ENCODE measurements around the gene SLC26A8.
"Not testable (repeated sequence)": the region's sequence is repeated elsewhere in the genome, so short reads cannot be mapped to it uniquely, and the experiment has no call there.

Gene SLC26A8

DNA sequence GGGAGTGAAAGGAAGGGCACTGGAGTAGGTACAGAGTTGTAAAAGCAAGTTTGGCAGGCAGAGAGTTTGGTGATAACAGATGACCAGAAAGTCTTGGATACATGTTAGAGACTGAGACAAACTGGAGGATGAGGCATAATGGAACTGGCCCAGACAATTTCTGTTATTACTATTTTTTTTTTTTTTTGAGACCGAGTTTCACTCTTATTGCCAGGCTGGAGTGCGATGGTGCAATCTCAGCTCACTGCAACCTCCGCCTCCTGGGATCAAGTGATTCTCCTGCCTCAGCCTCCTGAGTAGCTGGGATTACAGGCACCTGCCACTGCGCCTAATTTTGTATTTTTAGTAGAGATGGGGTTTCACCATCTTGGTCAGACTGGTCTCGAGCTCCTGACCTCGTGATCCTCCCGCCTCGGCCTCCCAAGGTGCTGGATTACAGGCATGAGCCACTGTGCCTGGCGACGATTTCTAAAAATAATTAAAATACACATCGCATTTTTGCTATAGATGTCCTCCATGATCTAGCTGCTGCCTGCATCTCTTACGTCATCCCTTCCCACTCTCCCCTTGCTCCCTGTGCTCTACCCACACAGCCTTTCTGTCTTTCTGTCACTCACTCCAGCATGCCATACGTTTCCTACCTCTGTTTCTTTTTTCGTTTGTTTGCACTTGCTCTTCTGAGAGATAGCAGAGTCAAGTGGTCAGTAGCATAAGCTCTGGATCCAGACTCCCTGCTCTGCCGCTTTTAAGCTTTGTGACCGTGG, 26.7 kb upstream of the SLC26A8 start:
- no peak for DNase-seq (ENCODE audit: low read depth)

DNA sequence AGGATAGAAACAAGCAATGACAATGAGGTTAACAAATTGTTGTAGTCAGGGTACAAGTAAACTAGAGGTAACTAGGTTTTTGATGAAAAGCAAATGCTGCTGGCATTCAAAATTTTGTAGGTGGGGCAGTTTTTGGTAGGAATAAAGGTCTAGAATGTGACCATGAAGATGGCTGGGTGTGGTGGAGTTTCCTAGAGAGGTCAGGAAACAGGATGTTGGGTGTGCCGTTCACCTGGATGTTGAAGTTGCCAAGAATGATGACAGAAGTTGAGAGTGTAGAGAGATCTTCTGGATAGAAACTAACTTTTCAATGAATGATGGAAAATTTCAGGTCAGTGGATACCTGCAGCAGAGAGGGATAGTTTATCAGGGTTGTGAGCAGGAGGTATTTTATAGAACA, 25.9 kb upstream of the SLC26A8 start:
- DNase-seq (ENCODE audit: low read depth): no peak

DNA sequence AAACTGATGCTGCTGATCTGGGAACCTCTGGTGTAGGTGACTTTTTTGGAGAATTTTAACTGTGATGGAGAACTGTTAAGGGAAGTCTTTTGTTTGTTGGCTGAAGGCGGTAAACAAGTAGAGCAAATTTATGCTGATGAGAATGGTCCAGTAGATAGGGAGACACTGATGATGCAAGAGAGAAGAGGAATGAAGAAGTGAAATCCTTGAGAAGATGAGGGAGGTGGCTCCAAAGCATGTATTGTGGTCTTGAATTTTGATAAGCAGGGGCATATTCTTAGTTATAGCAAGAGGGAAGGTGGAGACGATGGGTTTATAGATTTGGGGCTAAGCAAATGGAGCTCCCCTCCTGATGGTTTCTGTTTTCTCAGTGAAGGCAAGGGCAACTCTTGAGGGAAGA, 25.1 kb upstream of the SLC26A8 start:
- no peak for DNase-seq (ENCODE audit: low read depth)

DNA sequence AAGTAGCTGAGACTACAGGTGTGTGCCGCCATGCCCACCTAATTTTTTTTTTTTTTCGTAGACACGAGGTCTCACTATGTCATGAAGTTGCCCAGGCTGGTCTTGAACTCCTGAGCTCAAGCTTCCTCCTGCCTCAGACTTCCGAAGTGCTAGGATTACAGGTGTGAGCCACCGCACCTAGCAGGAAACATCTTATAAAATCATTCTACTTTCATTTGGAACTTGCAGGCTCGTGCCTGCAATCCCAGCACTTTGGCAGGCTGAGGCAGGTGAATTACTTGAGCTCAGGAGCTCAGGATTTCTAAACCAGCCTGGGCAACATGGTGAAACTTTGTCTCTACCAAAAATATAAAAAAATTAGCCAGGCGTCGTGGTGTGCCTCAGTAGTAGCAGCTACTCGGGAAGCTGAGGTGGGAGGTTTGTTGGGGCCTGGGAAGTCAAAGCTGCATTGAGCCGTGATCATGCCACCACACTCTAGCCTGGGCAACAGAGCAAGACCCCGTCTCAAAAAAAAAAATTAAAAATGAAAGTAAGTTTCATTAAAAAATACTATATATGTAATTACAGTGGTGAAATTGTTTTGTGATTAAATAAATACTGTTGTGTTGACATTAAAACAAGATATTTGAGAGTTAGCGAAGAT, 18.3 kb upstream of the SLC26A8 start:
- no peak for DNase-seq (ENCODE audit: low read depth)

DNA sequence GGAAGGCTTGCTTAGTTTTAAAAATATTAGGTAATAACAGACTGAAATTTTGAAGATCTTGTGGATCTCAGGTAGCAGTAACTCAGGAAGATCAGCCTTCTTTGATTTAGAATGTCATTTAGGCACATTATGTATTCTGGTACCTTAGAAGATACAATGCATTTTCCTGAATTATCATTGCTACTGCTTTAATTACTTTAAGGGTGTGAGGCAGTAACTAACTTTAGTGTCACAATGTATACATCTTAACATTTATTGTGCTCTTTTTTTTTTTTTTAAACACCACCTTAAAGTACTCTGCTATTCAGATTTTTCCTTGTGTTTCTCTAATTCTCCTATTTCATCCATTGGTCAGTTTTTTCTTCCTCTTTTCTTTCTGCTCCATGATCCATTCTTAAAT, 16.5 kb upstream of the SLC26A8 start:
- no peak for DNase-seq (ENCODE audit: low read depth)

DNA sequence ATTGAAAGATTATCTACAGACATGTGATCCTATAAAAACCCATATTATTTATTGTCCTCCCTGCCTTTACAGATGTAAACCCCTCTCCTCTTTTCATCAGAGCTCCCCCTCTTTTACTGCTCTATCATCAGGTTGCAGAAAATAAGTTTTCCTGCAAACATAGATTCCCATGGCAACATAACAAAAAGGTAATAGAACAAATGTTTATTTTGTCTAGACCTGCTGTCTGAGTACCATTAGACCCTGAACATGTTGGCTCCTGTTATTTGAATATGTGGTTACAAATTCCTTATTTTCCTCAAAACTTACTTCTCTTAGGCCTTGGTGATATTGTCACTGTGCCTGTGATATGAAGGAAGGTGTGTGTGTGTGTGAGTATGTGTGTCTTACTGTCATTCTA, 14.7 kb upstream of the SLC26A8 start:
- DNase-seq (ENCODE audit: low read depth): no peak

DNA sequence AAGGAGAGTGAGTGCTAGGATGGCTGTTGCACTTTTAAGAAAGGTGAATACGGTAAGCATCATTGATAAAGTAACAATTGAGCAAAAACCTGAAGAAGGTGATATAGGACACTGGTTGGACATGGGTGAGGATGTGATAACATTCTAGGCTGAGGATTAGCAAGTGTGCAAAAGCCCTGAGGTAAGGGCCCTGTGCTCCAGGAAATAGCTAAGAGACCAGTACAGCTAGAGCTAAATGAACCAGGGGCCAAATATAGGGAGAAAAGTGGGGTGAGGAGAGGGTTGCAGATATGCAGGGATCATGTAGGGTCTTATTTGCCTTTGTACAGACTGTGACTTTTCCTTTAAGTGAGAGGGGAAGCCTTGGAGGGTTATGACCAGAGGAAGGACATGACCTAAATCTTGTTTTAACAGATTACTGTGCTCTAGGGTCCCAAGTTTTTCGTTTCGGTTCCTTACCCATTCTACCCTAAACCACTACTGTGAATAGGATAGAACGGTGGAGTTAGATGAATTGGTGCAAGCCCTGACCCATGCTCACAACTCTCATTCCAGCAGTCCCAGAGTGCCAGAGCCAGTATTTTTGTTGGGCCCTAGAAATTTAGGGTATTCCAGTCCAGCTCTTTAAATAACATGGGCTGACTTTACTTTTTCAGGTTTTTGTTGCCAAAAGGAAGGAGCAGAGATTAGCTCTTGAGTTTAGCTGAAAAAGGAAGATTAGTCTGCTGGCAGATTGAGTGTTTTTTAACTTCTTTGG, 13.9 kb upstream of the SLC26A8 start:
- no peak for DNase-seq (ENCODE audit: low read depth)

DNA sequence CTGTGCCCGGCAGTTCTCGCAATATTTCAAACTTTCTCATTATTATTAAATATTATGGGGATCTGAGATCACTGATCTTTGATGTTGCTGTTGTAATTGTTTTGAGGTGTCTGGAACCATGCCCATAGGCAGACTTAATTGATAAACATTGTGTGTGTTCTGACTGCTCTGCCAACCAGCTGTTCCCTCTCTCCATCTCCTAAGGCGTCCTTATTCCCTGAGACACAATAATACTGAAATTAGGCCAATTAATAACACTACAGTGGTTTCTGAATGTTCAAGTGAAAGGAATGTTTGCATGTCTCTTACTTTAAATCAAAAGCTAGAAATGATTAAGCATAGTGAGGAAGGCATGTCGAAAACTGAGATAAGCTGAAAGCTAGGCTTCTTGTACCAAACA, 10.8 kb upstream of the SLC26A8 start:
- no peak for DNase-seq (ENCODE audit: low read depth)

DNA sequence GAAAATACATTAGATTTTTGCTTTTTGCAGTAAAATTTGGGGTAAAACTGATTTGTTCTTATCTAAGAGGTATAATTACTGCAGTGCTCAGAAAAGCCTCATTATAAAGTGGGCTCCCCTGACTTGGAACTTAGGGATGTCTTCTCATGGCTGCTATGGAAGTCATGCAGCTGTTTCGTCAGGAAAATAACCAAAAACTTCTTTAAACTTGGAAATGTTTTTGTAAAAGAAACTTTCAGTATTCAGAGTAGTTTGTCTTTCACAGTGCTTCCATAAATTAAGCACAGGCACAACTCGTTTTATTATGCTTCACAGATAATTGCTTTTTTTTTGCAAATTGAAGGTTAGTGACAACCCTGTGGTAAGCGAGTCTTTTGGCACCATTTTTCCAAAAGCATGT, 10.0 kb upstream of the SLC26A8 start:
- no peak for DNase-seq (ENCODE audit: low read depth)

DNA sequence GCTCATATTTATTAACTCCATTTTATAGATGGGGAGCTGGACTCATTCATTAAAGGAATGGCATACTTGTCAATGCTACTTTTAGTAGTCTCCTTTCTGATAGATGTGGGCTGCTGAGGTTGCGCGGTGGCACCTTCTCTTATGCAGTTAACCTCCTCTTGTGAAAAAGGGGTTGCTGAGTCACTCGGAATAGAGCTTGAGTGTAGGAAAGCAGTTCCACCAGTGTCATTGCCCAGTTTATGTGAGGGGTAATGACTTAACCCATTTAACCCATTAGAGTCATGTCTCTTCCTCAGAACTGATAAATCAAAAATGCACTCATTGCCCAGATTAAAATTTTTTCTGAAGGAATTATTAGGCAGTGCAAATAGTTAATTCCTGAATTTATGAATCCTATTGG, 9.5 kb upstream of the SLC26A8 start:
- DNase-seq (ENCODE audit: low read depth): no peak

DNA sequence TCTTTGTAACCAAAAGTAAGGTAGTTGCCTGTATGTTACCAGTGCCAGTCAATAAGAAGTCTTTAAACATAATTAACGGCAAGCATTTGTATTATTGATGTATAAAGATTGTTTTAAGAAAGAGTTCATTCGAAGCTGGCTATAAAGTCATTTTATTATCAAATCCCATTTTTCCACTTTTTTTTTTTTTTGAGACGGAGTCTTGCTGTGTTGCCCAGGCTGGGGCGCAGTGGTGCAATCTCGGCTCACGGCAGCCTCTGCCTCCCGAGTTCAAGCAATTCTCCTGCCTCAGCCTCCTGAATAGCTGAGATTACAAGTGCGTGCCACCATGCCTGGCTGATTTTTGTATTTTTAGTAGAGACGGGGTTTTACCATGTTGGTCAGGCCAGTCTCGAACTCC, 8.7 kb upstream of the SLC26A8 start:
- DNase-seq (ENCODE audit: low read depth): not testable (repeated sequence)

DNA sequence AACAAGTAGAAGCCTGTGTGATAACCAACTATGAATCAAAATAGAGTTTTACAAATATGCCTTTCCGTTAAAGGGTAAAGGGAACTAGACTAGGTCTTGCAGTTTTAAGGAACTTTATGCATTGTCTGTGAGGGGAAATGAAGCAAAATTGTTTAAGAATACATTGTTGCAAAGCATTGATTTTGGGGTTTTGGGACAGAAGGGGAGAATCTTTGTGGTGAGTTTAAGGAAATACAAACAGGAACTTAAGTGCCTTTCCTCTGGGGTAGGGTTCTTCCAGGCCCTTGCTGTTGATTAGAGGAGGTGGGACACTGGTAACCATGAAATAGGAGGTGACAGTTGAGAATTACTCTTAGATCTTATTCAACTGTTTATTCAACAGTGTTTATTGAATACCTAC, 7.8 kb upstream of the SLC26A8 start:
- DNase-seq (ENCODE audit: low read depth): no peak

DNA sequence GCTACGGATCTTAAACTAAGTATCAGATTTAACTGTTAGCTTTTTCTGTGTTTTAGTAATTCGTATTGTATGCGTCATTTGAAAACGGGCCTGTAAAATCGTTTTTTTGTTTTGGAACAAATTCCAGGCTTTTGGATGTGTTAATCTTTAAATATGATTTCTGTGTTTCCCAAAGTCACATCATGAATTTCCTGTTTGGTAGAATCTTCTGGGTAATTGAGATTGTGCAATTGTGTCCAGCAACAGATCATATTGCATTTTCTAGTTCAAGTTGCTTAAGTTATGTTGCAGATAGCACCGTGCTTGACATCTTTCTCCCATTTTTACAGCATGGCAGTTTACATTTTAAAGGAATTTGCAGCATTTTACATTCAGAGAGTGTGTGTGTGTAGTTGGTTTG, 5.0 kb upstream of the SLC26A8 start:
- no peak for DNase-seq (ENCODE audit: low read depth)

DNA sequence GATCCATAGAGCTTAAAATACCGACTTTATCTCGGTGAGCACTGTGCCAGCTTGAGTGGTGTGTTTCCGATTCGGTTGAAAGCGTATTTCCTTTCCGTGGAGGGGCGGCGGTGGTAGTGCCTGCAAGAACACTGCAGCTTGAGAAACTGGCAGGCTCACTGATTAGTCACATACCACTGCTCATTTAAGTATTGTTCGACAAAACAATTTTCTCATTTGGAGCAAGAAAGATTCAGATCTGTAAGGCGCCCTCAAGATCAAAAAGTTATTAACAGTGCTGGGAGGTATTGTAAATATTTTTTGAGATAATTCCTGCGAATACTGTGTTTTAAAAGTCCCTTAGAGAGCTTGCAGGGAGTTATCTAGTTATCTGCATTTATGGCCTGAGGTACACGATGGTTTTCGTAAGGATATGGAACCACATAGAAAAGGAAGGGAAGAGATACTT, 4.5 kb upstream of the SLC26A8 start:
- DNase-seq (ENCODE audit: low read depth): peak; percentile 20

DNA sequence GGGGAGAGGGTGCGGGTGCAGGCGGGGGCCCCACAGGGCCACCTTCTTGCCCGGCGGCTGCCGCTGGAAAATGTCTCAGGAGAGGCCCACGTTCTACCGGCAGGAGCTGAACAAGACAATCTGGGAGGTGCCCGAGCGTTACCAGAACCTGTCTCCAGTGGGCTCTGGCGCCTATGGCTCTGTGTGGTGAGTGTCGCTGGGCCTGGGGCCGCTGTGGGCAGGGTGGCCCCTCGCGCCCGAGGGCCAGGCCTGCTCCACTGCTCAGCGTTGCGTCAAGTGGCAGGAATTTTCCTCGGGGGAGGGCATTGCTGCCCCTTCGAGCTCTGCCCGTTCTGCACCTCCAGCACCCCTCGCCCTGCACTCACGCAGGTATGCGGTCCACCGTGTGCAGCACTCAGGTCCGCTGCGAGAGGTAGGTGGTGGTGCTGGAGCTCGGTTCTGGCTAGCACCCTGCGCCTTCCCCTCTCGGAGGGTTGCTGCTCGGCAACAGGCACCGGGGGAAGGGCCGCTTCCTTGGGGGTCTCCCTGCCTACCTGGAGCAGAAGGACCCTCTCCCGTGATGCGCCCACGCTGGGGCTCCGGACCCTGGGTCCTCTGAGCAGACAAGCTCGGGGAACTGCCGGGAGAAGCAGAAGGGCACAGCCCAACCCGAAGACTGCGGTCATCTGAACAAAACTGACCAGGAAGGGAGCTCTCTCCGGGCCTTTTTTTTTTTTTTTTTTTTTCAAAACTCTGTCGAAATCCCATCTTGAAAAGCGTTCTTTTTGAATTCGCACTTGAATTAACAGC, 3.8 kb upstream of the SLC26A8 start:
- peak; percentile 6 for DNase-seq (ENCODE audit: low read depth)

DNA sequence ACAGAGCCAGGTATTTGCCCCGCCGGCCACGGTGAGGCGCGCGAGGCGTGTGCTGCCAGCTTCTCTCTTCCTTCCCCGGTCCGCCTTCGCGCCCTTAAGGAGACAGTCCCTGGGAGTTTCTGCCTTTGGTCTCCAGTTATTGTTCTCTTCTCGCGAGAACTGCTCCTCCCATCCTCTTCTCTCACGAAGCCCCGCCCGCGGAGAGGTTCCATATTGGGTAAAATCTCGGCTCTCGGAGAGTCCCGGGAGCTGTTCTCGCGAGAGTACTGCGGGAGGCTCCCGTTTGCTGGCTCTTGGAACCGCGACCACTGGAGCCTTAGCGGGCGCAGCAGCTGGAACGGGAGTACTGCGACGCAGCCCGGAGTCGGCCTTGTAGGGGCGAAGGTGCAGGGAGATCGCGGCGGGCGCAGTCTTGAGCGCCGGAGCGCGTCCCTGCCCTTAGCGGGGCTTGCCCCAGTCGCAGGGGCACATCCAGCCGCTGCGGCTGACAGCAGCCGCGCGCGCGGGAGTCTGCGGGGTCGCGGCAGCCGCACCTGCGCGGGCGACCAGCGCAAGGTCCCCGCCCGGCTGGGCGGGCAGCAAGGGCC, 3.2 kb upstream of the SLC26A8 start, which contains the start of gene MAPK14:
TSS of gene MAPK14 (plus strand) at position 308 of the 587 bp plus-strand sequence. CDS start 350 bp downstream, outside the sequence.
- DNase-seq (ENCODE audit: low read depth): peak; percentile 89

DNA sequence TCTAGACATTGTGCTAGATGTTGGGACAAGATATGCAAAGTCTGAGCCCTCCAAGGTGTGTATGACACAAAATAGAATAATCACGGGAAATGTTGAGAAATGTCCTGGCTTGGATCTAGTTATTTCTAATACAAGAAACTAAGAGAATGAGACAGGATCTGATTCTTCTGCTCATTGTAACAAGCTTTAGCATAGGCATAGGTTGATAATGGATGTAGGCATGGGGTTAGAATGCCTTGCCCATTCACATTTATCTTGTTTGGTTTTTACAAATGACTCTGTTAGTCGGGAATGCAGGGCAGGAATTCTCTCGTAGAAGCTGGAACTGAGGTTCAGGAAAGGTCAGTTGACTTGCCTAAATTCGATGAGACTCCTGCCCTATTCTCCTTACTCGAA, 1.5 kb upstream of the SLC26A8 start:
- no peak for DNase-seq (ENCODE audit: low read depth)

DNA sequence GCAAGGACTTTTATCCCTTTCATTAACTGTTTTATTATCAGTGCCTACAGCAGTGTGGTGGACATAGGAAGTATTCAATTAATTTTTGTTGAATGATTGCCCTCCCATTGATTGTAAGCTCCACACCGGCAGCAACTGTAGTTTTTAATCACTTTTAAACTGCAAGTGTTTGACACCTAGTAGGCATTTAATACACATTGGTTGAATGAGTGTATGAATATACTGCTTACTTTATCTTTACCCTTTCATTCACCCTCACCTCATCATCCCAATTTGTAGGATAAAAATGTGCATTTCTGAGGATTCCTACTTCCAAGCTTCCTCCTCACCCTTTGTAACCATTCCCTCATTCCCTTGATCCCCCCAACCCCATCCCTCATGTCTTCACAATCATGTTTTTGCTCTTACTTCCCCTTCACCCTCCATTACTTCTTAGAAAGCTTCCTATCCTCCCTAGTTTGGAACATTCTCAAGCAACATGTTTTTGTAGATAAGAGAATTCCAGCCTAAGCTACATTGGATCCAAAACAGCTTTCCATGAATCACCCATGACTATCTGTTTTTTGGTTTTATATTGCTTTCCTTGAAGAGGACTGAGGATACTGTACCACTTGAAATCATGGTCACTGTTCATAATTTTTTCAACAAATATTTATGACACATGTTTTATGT, 955 bp upstream of the SLC26A8 start:
- DNase-seq (ENCODE audit: low read depth): no peak

DNA sequence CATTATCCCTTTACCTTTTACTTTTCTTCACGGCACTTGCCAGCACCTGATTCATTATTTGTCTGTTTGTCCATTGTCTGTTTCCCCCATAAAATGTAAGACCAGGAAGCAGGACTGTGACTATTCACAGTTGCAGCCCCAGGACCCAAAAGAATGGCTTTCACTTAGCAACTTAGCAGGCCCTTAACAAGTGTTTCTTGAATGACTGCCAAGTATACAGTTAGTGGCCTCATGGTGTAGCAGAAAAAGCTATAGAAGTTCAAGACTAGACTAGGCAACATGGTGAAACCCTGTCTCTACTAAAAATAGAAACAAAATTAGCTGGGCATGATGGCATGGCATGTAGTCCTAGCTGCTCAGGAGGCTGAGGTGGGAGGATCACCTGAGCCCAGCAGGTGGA, 4.3 kb downstream of the SLC26A8 start:
- no peak for DNase-seq (ENCODE audit: low read depth)

DNA sequence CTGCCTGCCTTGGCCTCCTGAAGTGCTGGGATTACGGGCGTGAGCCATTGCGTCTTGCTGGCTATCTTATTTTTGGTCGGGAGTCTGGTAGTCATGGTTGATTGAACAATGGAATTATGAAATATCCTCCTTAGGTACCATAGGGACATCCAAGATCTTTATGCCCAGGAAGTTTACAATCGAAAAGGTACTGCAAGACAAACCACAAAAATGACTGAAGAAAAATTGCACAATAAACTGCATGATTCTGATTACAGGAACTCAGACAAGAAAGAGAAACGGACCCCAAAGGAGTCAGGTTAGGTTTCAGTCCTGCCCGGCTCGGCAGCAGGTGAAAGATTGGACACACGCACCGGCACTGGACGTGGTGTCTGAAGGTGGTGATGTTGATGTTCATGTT, 5.3 kb downstream of the SLC26A8 start:
- no peak for DNase-seq (ENCODE audit: low read depth)

DNA sequence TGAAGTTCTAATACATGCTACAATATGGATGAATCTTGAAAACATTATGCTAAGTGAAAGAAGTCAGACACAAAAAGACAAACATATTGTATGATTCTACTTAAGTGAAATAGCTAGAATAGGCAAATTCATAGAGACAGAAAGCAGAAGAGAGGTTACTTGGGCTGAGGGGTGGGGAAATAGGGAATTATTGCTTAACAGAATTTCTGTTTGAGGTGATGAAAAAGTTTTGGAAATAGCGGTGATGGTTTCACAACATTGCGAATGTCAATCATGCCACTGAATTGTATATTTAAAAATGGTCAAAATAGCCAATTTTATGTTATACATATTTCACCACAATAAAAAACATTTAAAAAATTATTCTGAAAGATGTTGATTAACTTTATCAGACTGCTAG, 6.1 kb downstream of the SLC26A8 start:
- DNase-seq (ENCODE audit: low read depth): no peak
